WI38 (cell line): ENCODE data around the gene CDK17.
"Not testable (repeated sequence)": the region's sequence is repeated elsewhere in the genome, so short reads cannot be mapped to it uniquely, and the experiment has no call there.

Experiments
- H3K4me3 ChIP-seq: 2 replicates; pipeline ENCODE4 v1.5.1; 2011; ENCODE audit warnings: low read depth, mild to moderate bottlenecking, control low read depth, low read length
- CTCF ChIP-seq: IDR thresholded peaks from 2 replicates; pipeline ENCODE4 v1.5.1; 2012; ENCODE audit warnings: low read depth, mild to moderate bottlenecking, control low read depth, low read length

Gene CDK17

GRCh38 chr12:96425951-96426350 is 25.7 kb upstream of the CDK17 start:
- no peak overlapping the region; the same call in 1 of the 2 replicates for H3K4me3 ChIP-seq
- no peak for TF ChIP-seq CTCF

GRCh38 chr12:96425321-96425720 is 25.1 kb upstream of the CDK17 start:
- no peak overlapping the region; the same call in 1 of the 2 replicates for H3K4me3 ChIP-seq
- TF ChIP-seq CTCF, result no peak

- TF ChIP-seq CTCF, result no peak
- no peak overlapping the region for H3K4me3 ChIP-seq
Measured at GRCh38 chr12:96424601-96425000, 24.4 kb upstream of the CDK17 start.

- H3K4me3 ChIP-seq, result no peak overlapping the region
- TF ChIP-seq CTCF, result no peak
Measured at GRCh38 chr12:96422192-96422591, 22.0 kb upstream of the CDK17 start.

GRCh38 chr12:96421014-96421413 is 20.8 kb upstream of the CDK17 start:
- no peak overlapping the region for H3K4me3 ChIP-seq
- TF ChIP-seq CTCF, result no peak

DNA sequence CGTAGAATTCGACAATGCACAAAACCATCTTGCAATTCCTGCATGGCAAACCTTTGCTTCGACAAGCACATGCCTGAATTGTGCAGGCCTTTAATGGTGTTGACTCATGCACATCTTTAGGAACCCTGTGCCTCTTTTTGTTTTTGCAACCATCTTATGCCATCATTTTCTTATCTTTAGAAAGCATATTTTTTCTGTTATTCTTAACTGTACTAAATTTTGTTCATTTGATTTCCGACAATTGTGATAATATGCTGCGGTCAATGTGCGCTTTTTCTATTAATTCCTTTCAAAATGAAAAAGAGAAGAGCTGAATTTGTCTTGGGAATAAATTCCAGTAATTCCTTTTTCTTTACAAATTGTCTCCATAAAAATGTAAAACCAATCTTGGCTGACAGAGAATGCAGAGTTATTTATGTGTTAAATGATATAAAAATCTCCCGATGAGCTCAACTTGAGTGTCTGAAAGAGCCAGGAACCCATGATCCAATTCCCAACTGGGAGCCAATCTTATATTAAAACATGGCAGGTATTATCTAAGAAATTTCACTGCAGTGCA is 20.1 kb upstream of the CDK17 start:
- no peak overlapping the region for H3K4me3 ChIP-seq
- no peak for TF ChIP-seq CTCF

DNA sequence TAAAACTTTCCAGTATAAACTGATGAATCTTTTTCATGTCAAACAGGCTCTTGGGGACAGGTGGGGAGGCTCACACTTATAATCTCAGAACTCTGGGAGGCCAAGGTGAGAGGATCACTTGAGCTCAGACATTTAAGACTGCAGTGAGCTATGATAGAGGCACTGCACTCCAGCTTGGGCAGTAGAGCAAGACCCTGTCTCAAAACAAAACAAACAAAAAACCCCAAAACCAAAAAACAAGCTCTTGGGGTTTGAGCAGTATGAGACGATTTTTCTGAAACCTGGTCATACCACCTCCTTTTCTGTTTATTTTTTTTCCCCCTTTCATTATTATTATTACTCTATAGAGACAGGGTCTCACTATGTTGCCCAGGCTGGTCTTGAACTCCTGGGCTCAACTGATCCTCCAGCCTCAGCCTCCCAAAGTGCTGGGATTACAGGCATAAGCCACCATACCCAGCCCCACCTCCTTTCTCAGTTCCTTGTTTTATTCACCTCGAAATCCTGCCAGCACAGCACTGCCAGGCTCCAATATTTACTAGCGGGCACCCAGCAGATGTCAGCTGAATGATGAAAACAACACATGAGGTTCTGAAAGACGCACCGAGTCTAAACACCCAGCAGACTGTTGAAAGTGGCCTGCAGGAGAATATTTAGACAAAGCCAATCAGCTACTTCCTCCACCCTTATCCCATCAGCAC is 19.5 kb upstream of the CDK17 start:
- no peak overlapping the region for H3K4me3 ChIP-seq
- no peak for TF ChIP-seq CTCF

DNA sequence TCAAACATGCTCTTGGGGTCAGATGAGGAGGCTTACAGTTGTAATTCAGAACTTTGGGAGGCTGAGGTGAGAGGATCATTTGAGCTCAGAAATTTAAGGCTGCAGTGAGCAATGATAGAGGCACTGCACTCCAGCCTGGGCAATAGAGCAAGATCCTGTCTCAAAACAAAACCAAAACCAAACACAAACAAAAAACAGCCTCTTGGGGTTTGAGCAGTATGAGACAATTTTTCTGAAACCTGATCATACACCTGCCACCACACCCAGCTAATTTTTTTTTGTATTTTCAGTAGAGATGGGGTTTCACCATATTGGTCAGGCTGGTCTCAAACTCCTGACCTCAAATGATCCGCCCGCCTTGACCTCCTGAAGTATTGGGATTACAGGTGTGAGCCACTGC is 17.4 kb upstream of the CDK17 start:
- H3K4me3 ChIP-seq, result not testable (repeated sequence)
